OCI-LY3 (cell line): ENCODE results near the gene FDX2.

Experiments
- H2AFZ ChIP-seq: fragments of 200-600, 300-600 bp; shearing (Covaris generic); 2 replicates; pipeline ENCODE4 v1.6.0; 2014; ENCODE audit warnings: antibody characterized with exemption, low read depth, low read length
- H3K27ac ChIP-seq: fragments of 200-600, 300-600 bp; sonication (generic); 2 replicates; pipeline ENCODE4 v1.5.1; 2014; ENCODE audit warnings: mild to moderate bottlenecking, low read length, moderate library complexity, mixed read lengths
- H3K27me3 ChIP-seq: fragments of 200-600, 300-600 bp; sonication (generic); 2 replicates; pipeline ENCODE4 v1.6.1; 2014; ENCODE audit warnings: low read depth, low read length, mixed read lengths
- H3K36me3 ChIP-seq: fragments of 200-600, 300-600 bp; sonication (generic); replicated peaks from 2 replicates; pipeline ENCODE3; 2014; ENCODE audit warnings: low read depth, low read length, mixed read lengths
- H3K4me1 ChIP-seq: fragments of 300-600, 200-600 bp; sonication (generic); 2 replicates; pipeline ENCODE4 v1.6.1; 2014; ENCODE audit warnings: low read length, mixed read lengths
- H3K4me2 ChIP-seq: fragments of 200-600, 300-600 bp; sonication (generic); 2 replicates; pipeline ENCODE4 v1.6.1; 2014; ENCODE audit warnings: low read length, mixed read lengths
- H3K4me3 ChIP-seq: fragments of 300-600, 200-600 bp; sonication (generic); 2 replicates; pipeline ENCODE4 v1.5.1; 2014; ENCODE audit warnings: antibody characterized with exemption, mild to moderate bottlenecking, low read length, moderate library complexity
- H3K79me2 ChIP-seq: fragments of 300-600, 200-600 bp; shearing (Covaris generic); 2 replicates; pipeline ENCODE4 v1.6.1; 2014; ENCODE audit warnings: mild to moderate bottlenecking, low read length, mixed read lengths
- H3K9ac ChIP-seq: fragments of 300-600, 200-600 bp; shearing (Covaris generic); 2 replicates; pipeline ENCODE4 v1.6.0; 2014; ENCODE audit warnings: mild to moderate bottlenecking, low read length, moderate library complexity
- H3K9me3 ChIP-seq: fragments of 200-600, 300-600 bp; shearing (Covaris generic); 2 replicates; pipeline ENCODE4 v1.6.1; 2014; ENCODE audit warnings: low read length, mixed read lengths; ENCODE audit not compliant: insufficient read depth
- H4K20me1 ChIP-seq: fragments of 200-600, 300-600 bp; sonication (generic); 2 replicates; pipeline ENCODE4 v1.6.1; 2016; ENCODE audit warnings: low read length, mixed read lengths; ENCODE audit not compliant: insufficient read depth
- EZH2phosphoT487 ChIP-seq: fragments of 200-600 bp; shearing (Covaris generic); IDR thresholded peaks from 2 replicates; pipeline ENCODE4 v1.6.1; 2018; ENCODE audit warnings: antibody characterized with exemption, mixed run types, low read depth
- TF ChIP-seq, protein P1 (sequence below): fragments of 200-600, 300-600 bp; sonication (generic); IDR thresholded peaks from 2 replicates; pipeline ENCODE4 v1.5.1; 2014; ENCODE audit warnings: antibody characterized with exemption, low read length, low read depth

Gene FDX2

DNA sequence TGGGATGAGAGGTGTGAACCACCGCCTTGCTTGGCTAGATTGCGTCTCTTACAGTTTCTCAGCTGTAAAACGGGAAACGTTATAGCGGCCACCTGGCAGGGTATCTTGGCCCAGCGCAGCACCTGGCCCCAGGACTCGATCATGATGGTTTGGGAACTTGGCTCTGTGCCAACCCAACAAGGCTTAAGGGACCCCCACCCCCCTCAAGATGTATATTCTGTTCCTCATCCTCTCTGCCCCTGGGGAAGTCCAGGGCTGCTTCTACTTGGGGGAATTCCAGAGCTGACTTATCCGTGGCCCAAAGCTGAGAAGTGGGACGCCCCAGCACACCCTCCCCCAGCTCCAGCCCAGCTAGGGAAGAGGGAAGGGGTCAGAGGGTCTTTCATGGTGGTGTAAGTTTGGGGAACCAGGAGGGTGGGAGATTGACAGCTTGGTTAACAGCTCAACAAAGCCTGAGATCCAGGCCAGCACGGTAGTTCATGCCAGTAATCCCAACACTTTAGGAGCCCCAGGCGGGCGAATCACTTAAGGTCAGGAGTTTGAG, 44.2 kb downstream of the FDX2 start:
- Histone ChIP-seq H3K27me3 (no peaks in the 10 kb centered on the region), H3K27ac (peak overlapping the region; percentile 93), H3K9me3 (no peaks in the 10 kb centered on the region), H3K9ac (peak overlapping the region; percentile 95), H3K79me2 (peaks cover 71% of the 10 kb centered on the region), H3K4me1 (peaks cover 37% of the 10 kb centered on the region), H3K4me2 (peak overlapping the region; percentile 98), H3K36me3 (peaks cover 32% of the 10 kb centered on the region), H3K4me3 (peak overlapping the region; percentile 82), H4K20me1 (peaks cover 35% of the 10 kb centered on the region), H2AFZ (no peak overlapping the region)
- TF ChIP-seq, protein P1, sequence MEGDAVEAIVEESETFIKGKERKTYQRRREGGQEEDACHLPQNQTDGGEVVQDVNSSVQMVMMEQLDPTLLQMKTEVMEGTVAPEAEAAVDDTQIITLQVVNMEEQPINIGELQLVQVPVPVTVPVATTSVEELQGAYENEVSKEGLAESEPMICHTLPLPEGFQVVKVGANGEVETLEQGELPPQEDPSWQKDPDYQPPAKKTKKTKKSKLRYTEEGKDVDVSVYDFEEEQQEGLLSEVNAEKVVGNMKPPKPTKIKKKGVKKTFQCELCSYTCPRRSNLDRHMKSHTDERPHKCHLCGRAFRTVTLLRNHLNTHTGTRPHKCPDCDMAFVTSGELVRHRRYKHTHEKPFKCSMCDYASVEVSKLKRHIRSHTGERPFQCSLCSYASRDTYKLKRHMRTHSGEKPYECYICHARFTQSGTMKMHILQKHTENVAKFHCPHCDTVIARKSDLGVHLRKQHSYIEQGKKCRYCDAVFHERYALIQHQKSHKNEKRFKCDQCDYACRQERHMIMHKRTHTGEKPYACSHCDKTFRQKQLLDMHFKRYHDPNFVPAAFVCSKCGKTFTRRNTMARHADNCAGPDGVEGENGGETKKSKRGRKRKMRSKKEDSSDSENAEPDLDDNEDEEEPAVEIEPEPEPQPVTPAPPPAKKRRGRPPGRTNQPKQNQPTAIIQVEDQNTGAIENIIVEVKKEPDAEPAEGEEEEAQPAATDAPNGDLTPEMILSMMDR, result no peak
- no peak for TF ChIP-seq EZH2phosphoT487

DNA sequence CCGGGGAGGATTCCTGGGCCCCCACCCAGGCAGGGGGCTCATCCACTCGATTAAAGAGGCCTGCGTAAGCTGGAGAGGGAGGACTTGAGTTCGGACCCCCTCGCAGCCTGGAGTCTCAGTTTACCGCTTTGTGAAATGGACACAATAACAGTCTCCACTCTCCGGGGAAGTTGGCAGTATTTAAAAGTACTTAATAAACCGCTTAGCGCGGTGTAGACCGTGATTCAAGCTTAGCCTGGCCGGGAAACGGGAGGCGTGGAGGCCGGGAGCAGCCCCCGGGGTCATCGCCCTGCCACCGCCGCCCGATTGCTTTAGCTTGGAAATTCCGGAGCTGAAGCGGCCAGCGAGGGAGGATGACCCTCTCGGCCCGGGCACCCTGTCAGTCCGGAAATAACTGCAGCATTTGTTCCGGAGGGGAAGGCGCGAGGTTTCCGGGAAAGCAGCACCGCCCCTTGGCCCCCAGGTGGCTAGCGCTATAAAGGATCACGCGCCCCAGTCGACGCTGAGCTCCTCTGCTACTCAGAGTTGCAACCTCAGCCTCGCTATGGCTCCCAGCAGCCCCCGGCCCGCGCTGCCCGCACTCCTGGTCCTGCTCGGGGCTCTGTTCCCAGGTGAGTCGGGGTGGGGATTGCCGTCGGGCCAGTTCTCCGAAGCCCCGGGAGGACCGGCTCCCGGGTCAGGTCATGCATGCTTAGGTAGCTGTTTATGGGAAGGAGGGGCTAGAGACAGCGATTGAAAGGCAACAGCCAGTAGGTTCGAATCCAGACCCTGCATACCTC, 45.0 kb downstream of the FDX2 start, which contains the start of gene ICAM1:
Gene ICAM1 (plus strand): TSS at position 505 of the 779 bp plus-strand sequence. CDS start 40 bp downstream, at position 545.
- H4K20me1 ChIP-seq, result peaks cover 28% of the 10 kb centered on the region
- H3K4me1 ChIP-seq, result peaks cover 33% of the 10 kb centered on the region
- H3K79me2 ChIP-seq, result peaks cover 63% of the 10 kb centered on the region
- peaks cover 27% of the 10 kb centered on the region for H3K36me3 ChIP-seq
- peak within 1 kb of the TSS; percentile 82 for H3K4me3 ChIP-seq
- TF ChIP-seq, protein P1, result no peak
- no peak for TF ChIP-seq EZH2phosphoT487
- no peaks in the 10 kb centered on the region for H3K27me3 ChIP-seq
- peak within 1 kb of the TSS; percentile 93 for H3K27ac ChIP-seq
- H3K9ac ChIP-seq, result peak within 1 kb of the TSS; percentile 95
- H2AFZ ChIP-seq, result peak within 1 kb of the TSS; percentile 59; the same call in 1 of the 2 replicates
- no peaks in the 10 kb centered on the region for H3K9me3 ChIP-seq
- peak within 1 kb of the TSS; percentile 98 for H3K4me2 ChIP-seq

DNA sequence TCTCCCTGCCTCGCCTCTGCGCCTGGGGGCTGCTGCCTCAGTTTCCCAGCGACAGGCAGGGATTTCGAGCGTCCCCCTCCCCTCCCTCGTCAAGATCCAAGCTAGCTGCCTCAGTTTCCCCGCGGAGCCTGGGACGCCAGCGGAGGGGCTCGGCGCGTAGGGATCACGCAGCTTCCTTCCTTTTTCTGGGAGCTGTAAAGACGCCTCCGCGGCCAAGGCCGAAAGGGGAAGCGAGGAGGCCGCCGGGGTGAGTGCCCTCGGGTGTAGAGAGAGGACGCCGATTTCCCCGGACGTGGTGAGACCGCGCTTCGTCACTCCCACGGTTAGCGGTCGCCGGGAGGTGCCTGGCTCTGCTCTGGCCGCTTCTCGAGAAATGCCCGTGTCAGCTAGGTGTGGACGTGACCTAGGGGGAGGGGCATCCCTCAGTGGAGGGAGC, 45.6 kb downstream of the FDX2 start:
- H3K9ac ChIP-seq, result peak overlapping the region; percentile 95
- H3K27ac ChIP-seq, result peak overlapping the region; percentile 93

More for the DNA sequence above, 45.6 kb downstream of the FDX2 start:
- Histone ChIP-seq H4K20me1 (peaks cover 24% of the 10 kb centered on the region), H3K79me2 (peaks cover 57% of the 10 kb centered on the region), H2AFZ (peak overlapping the region; percentile 59; the same call in 1 of the 2 replicates), H3K4me3 (peak overlapping the region; percentile 82), H3K4me2 (peak overlapping the region; percentile 98), H3K27me3 (no peaks in the 10 kb centered on the region), H3K9me3 (no peaks in the 10 kb centered on the region), H3K4me1 (peaks cover 30% of the 10 kb centered on the region), H3K36me3 (peaks cover 25% of the 10 kb centered on the region)
- TF ChIP-seq, protein P1, result no peak
- TF ChIP-seq EZH2phosphoT487, result no peak
